HL-60/S4 treated with phorbol 12-myristate 13-acetate at 8.2 ng/mL for 4 days and 3 days (cell line): ENCODE measurements around the gene SEC24D.

ENCODE experiments used
- in situ Hi-C: fragments of 300-500 bp; cut with MboI; formaldehyde crosslinking; loops from 2 replicates; pipeline ENCODE4 v1.15.0; 2022; ENCODE audit warnings: low sequenced_read_pairs

Gene SEC24D

GRCh38 chr4:118846979-118847378, 11.1 kb upstream of the SEC24D start:
- in situ Hi-C loops, result no loop called here

- in situ Hi-C loops, result no loop called here
Observed at GRCh38 chr4:118845552-118846050, 9.7 kb upstream of the SEC24D start.

- in situ Hi-C loops, result no loop called here
Observed at GRCh38 chr4:118843237-118843636, 7.3 kb upstream of the SEC24D start.

- in situ Hi-C loops, result no loop called here
Observed at GRCh38 chr4:118842055-118842454, 6.1 kb upstream of the SEC24D start.

- in situ Hi-C loops, result no loop called here
Observed at GRCh38 chr4:118839221-118839927, 3.4 kb upstream of the SEC24D start.

GRCh38 chr4:118837121-118837507, 1.2 kb upstream of the SEC24D start:
- in situ Hi-C loops, result no loop called here

GRCh38 chr4:118836301-118837120, 585 bp upstream of the SEC24D start:
- in situ Hi-C loops, result no loop called here

GRCh38 chr4:118834960-118835569, 861 bp downstream of the SEC24D start:
- in situ Hi-C loops, result no loop called here

GRCh38 chr4:118834070-118834469, 1.9 kb downstream of the SEC24D start:
- in situ Hi-C loops, result no loop called here

- in situ Hi-C loops, result no loop called here
Observed at GRCh38 chr4:118833192-118833820, 2.6 kb downstream of the SEC24D start.

GRCh38 chr4:118829107-118829506, 6.8 kb downstream of the SEC24D start:
- in situ Hi-C loops, result no loop called here

GRCh38 chr4:118826723-118827444, 9.0 kb downstream of the SEC24D start:
- in situ Hi-C loops, result no loop called here

GRCh38 chr4:118825799-118826198, 10.1 kb downstream of the SEC24D start:
- in situ Hi-C loops, result no loop called here

GRCh38 chr4:118824141-118824540, 11.8 kb downstream of the SEC24D start:
- in situ Hi-C loops, result no loop called here

- in situ Hi-C loops, result no loop called here
Observed at GRCh38 chr4:118823471-118823870, 12.5 kb downstream of the SEC24D start.

- in situ Hi-C loops, result no loop called here
Observed at GRCh38 chr4:118821590-118822293, 14.2 kb downstream of the SEC24D start.

- in situ Hi-C loops, result no loop called here
Observed at GRCh38 chr4:118817178-118817930, 18.6 kb downstream of the SEC24D start.

GRCh38 chr4:118816538-118817177, 19.3 kb downstream of the SEC24D start:
- in situ Hi-C loops, result no loop called here

GRCh38 chr4:118814891-118815290, 21.0 kb downstream of the SEC24D start:
- in situ Hi-C loops, result no loop called here
